ENCODE measurements around the gene ZNF420.

Gene ZNF420

GRCh38 chr19:37160153-37160552 lies 81.9 kb downstream of the ZNF420 start:
- no peak for DNase-seq

- DNase-seq: no peak
Measured at GRCh38 chr19:37165635-37166034, 87.4 kb downstream of the ZNF420 start.

GRCh38 chr19:37172368-37173366 lies 94.4 kb downstream of the ZNF420 start, which contains the start of gene ZNF585A:
ZNF585A (minus strand) TSS chr19:37172695; CDS start chr19:37169910, 2,785 bp downstream.
- DNase-seq: peak; percentile 98

All from inflammatory macrophage treated with lipopolysaccharide for 4 hours (primary cell).